Stimulated activated CD4-positive, alpha-beta T cell treated with anti-CD3 and anti-CD28 coated beads, Interleukin-4, amount 100 ng/mL, for 48 hours (primary cell): ENCODE data around the gene COQ10B.
"Not testable (repeated sequence)": the region's sequence is repeated elsewhere in the genome, so short reads cannot be mapped to it uniquely, and the experiment has no call there.

ENCODE experiments used
- DNase-seq, 2 donors: peaks; one replicate each; pipeline ENCODE4 v3.0.0-alpha.2; 2020; ENCODE audit warnings: low read depth in 2 of 2

COQ10B gene

GRCh38 chr2:197450935-197451358 lies 2.4 kb upstream of the COQ10B start:
- DNase-seq: not testable (repeated sequence)

DNA sequence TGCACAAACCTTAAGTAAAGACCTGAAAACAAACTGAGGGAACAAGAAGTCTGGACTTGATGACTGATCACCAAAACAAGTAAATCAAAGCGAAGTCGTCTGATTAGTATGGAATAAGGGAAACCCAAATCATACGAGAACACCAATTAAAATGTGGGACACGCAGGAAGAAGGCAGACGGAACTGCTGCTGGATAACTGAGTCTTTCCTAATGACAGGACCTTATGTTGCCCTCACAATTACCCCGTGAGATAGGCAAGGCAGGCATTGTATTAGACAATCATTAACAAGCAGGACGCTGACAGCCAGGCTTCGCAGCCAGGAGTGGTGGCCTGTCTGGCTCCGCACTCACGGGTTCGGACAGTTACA lies 614 bp upstream of the COQ10B start:
- DNase-seq: no peak

- no peak for DNase-seq
These were observed 604 bp downstream of the COQ10B start for GRCh38 chr2:197453914-197454398.

- DNase-seq: no peak
These were observed 1.6 kb downstream of the COQ10B start for GRCh38 chr2:197454923-197455322.

- DNase-seq: no peak
These were observed 2.1 kb downstream of the COQ10B start for GRCh38 chr2:197455428-197455827.

DNA sequence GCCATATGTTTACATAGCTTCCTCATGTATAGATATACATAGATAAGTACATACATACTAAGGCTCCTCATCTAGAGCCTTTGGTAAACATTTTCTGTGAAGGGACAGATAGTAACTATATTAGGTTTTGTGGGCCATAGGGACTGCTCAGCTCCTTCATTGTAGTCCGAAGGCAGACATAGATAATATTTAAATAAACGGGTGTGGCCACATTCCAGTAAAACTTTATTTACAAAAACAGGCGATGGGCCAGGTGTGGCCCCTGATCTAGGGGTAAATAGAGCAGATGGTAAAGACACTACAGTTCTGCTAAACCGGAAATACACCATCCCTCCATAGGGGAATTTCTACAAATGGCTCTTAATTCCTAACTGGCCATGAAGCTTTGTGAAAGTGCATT lies 7.3 kb downstream of the COQ10B start:
- DNase-seq: no peak

- no peak for DNase-seq
These were observed 7.7 kb downstream of the COQ10B start for GRCh38 chr2:197461057-197461456.

- no peak for DNase-seq
These were observed 10.8 kb downstream of the COQ10B start for GRCh38 chr2:197464175-197464574.

DNA sequence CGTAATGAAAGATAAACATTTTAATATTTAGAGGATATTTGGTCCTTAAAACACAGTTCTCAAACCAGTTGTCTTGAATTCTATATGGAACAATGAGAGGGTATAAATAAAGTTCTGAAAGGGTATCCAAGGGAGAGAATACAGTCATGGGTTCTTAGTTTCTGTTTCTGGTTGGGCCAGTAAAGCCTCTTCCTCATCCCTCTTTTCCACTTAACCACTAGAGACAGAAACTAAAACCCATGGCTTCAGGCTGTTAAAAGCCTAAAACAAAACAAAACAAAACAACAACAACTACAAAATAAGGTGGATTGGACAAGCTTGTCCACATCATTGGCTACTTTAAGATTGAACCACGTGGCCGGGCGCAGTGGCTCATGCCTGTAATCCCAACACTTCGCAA lies 18.8 kb downstream of the COQ10B start:
- no peak for DNase-seq

DNA sequence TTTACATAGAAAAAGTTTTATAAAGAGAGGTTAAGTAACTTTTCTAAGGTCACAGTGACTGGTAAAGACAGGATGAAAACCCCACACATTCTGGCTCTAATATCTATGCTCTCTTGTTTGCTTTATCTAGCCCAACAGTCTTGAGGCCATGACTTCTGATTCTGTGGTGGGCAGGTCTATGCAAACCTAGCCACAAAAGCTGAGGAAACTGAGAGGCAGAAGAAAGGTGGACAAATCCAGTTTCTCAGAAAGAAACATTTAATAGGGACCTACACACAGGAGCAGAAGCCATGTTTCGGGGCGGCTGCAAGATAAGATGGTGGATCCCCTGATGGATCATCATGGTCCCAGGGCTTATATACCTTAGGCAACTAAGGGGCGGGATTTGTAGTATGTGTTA lies 24.4 kb downstream of the COQ10B start:
- no peak for DNase-seq

DNA sequence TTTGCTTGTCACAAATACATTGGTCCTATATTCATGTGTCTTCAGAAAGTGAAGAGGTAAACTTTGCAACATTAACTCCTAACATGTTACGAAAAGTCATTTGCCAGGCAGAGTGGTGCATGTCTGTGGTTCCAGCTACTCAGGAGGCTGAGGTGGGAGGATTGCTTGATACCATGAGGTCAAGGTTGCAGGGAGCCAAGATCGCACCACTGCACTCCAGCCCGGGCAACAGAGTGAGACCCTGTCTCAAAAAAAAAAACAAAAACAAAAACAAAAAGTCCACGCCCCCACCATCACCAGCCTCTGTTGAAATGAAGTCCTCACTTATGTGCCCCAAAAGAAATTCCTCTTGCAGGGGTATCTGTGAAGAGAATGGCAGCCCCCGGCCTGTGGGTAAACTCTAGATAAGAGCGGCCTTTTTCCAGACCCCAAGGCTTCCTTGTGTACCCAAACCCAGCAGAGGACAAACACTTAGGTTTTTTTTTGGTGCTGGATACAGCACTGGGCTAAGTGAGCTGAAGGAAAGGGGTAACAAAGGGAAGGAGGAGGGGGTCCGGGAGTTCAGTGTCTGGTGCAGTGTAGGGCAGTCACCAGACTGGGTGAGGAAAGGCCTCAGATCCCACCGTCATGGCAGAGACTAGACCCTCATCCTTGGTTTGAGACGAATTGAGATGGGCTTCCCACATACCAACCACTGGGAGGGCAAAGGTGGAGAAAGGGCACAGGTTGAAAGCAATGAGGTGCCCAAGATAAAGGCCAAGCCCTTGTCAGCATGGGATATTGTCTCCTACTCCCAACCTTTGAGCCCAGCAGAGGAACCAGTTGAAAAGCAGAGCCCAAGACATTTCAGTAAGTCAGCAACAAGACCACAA lies 27.0 kb downstream of the COQ10B start:
- no peak for DNase-seq

DNA sequence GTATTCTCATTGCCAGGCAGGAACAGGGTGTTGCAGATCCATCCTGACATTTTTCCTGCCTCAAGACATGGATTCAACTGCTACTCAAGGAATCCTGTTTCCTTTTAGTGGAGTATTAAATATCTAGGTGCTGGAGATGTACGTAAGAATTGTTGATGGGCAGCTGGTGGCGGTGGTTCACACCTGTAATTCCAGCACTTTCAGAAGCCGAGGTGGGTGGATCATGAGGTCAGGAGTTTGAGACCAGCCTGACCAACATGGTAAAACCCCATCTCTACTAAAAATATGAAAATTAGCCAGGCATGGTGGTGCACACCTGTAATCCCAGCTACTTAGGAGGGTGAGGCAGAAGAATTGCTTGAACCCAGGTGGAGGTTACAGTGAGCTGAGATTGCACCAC lies 30.9 kb downstream of the COQ10B start:
- DNase-seq: not testable (repeated sequence)

- no peak for DNase-seq
These were observed 32.8 kb downstream of the COQ10B start for GRCh38 chr2:197486175-197486574.

- no peak for DNase-seq
These were observed 34.0 kb downstream of the COQ10B start for GRCh38 chr2:197487385-197487784.

GRCh38 chr2:197495433-197496134 lies 42.2 kb downstream of the COQ10B start:
- no peak for DNase-seq

DNA sequence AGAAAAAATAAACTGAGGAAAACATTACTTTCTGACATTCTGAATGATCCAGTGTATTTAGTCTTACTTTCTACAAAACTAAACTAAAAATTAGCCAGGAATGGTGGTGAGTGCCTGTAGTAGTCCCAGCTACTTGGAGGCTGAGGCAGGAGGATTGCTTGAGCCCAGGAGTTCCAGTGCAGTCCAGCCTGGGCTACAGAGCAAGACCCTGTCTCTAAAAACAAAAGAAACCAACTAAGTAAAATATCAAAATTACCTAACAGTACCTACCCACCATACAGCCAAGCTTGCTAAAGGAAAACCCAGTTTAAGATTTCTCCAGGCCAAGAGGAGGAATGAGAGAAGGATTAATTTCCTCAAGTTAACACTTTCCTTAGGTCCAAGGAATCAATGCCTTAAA lies 43.3 kb downstream of the COQ10B start:
- no peak for DNase-seq

DNA sequence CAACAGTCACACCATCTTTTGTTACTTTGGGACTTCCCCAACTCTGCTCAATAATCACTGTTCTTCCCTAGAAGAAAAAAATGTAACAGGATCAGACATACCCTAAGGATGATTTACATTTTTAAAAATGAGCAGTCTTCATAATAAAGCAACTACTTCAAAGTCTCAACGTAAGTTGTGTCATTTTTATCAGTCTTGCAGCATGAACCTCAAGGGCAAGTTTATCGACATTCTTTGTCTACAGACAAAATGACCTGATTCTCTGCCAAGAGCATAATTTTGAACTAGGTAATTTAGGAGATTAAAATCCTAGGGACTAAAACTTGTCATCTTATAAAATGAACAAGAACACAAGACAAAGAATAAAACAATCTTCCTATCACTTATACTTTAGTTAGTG lies 44.0 kb downstream of the COQ10B start:
- no peak for DNase-seq

DNA sequence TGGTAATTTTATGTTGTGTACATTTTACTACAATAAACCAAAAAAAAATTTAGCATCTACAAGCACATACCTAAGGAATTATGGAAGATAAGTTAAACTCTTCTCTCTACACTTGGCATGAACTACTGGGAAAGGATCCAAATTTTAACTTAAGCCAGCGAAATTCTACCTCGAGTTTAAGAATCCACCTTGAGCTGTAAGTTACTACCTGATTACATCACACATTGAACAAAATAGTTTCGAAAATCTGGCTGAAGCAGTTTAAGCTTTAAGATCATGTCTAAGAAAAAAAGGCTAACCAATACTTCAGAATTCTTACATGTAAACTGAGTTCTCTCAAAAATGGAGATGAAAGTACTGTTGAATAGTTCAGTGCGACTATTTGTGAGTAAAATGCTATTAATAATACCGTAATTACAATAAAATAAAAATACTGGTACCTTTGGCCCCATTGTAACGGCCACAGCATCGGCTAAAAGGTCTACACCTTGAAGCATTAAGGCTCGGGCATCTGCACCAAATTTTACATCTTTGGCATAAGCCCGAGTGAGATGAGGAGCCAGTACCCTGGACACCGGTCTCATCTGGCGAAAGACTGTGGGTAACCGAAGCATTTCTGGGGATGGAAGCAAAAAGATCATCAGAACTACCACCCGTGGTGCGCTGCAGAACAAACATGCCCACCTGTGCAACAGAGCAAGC lies 45.0 kb downstream of the COQ10B start:
- no peak for DNase-seq

GRCh38 chr2:197498937-197499593 lies 45.7 kb downstream of the COQ10B start:
- DNase-seq: peak; percentile 35 to 47

GRCh38 chr2:197499594-197500502 lies 46.5 kb downstream of the COQ10B start, which contains the start of the genes HSPD1 and HSPE1:
Gene HSPD1, minus strand, starts transcription at chr2:197499840. Its CDS starts 992 bp downstream, at chr2:197498848.
Gene HSPE1, plus strand, starts transcription at chr2:197500379. Its CDS starts 58 bp downstream, at chr2:197500437.
- peak; percentile 95 to 98 for DNase-seq
